HEK293 (cell line): ENCODE measurements around the gene PDGFB.

Experiments used
- CTCF ChIA-PET: fragments of 350-600 bp; formaldehyde crosslinking; extraction: SDS; loops from one replicate; lab custom pipeline; 2021; ENCODE audit warnings: antibody characterized with exemption; lab: Yijun Ruan, JAX
- POLR2A ChIA-PET: fragments of 300-600 bp; formaldehyde crosslinking; extraction: SDS; loops from one replicate; lab custom pipeline; 2020; ENCODE audit warnings: antibody characterized with exemption, inconsistent platforms; lab: Yijun Ruan, JAX
- H3K27ac ChIP-seq: fragments of 200-500 bp; sonication (Bioruptor generic); 2 replicates; pipeline ENCODE4 v1.5.1; 2014; ENCODE audit warnings: low read depth, low read length, control low read depth, inconsistent platforms; ENCODE audit errors: extremely low read depth
- H3K36me3 ChIP-seq, 2 experiments: fragments of 200-500 bp in 1 of 2; sonication (Bioruptor generic) in 1 of 2; 1 replicate in 1 of 2; 2 replicates in 1 of 2; pipeline ENCODE4 v1.5.1; 2014 to 2017; ENCODE audit warnings: inconsistent platforms in 2 of 2, low read length in 2 of 2; ENCODE audit not compliant: control insufficient read depth in 2 of 2, insufficient read depth in 1 of 2
- H3K4me1 ChIP-seq: fragments of 200-500 bp; sonication (Bioruptor generic); 2 replicates; pipeline ENCODE4 v1.5.1; 2014; ENCODE audit warnings: mild to moderate bottlenecking, low read length, inconsistent platforms; ENCODE audit not compliant: control insufficient read depth, insufficient read depth
- H3K4me3 ChIP-seq: 2 replicates; pipeline ENCODE4 v1.5.1; 2011; ENCODE audit warnings: low read depth, mild to moderate bottlenecking, control low read depth, low read length, moderate library complexity
- H3K9me3 ChIP-seq: fragments of 200-500 bp; sonication (Bioruptor generic); 2 replicates; pipeline ENCODE4 v1.5.1; 2014; ENCODE audit warnings: low read depth, low read length, inconsistent platforms; ENCODE audit not compliant: control insufficient read depth, insufficient read depth
- GLI2 ChIP-seq: fragments of 450-650 bp; formaldehyde crosslinking; IDR thresholded peaks from 2 replicates; pipeline ENCODE4; 2017; ENCODE audit warnings: missing biosample characterization, missing genetic modification characterization, low read depth, borderline replicate concordance
- KLF16 ChIP-seq: fragments of 450-650 bp; formaldehyde crosslinking; IDR thresholded peaks from 2 replicates; pipeline ENCODE4 v1.5.1; 2017; ENCODE audit warnings: missing biosample characterization, missing genetic modification characterization
- OVOL3 ChIP-seq: fragments of 450-650 bp; formaldehyde crosslinking; IDR thresholded peaks from 2 replicates; pipeline ENCODE4 v1.5.1; 2016; ENCODE audit warnings: missing biosample characterization, missing genetic modification characterization
- PRDM1 ChIP-seq: fragments of 450-650 bp; formaldehyde crosslinking; IDR thresholded peaks from 2 replicates; pipeline ENCODE4; 2016; ENCODE audit warnings: missing biosample characterization, missing genetic modification characterization
- PRDM6 ChIP-seq: fragments of 450-650 bp; formaldehyde crosslinking; IDR thresholded peaks from 2 replicates; pipeline ENCODE4 v1.5.1; 2017; ENCODE audit warnings: missing biosample characterization, missing genetic modification characterization
- SP3 ChIP-seq: fragments of 450-650 bp; formaldehyde crosslinking; IDR thresholded peaks from 2 replicates; pipeline ENCODE4 v1.5.1; 2016; ENCODE audit warnings: missing biosample characterization, missing genetic modification characterization
- ZBTB48 ChIP-seq: fragments of 450-650 bp; formaldehyde crosslinking; IDR thresholded peaks from 2 replicates; pipeline ENCODE4 v1.5.1; 2016; ENCODE audit warnings: missing biosample characterization, missing genetic modification characterization
- ZBTB6 ChIP-seq: fragments of 450-650 bp; formaldehyde crosslinking; IDR thresholded peaks from 2 replicates; pipeline ENCODE4 v1.5.1; 2017; ENCODE audit warnings: missing biosample characterization, missing genetic modification characterization
- ZBTB7A ChIP-seq: fragments of 450-650 bp; formaldehyde crosslinking; IDR thresholded peaks from 2 replicates; pipeline ENCODE4 v1.5.1; 2016; ENCODE audit warnings: low read depth, missing biosample characterization, missing genetic modification characterization
- ZBTB8A ChIP-seq: fragments of 450-650 bp; formaldehyde crosslinking; IDR thresholded peaks from 2 replicates; pipeline ENCODE4 v1.5.1; 2016; ENCODE audit warnings: missing biosample characterization, missing genetic modification characterization
- ZFP69B ChIP-seq: fragments of 450-650 bp; formaldehyde crosslinking; IDR thresholded peaks from 2 replicates; pipeline ENCODE4 v1.5.1; 2016; ENCODE audit warnings: missing biosample characterization, missing genetic modification characterization
- ZIC2 ChIP-seq: fragments of 450-650 bp; formaldehyde crosslinking; IDR thresholded peaks from 2 replicates; pipeline ENCODE4 v1.5.1; 2016; ENCODE audit warnings: missing biosample characterization, missing genetic modification characterization
- ZNF239 ChIP-seq: fragments of 450-650 bp; formaldehyde crosslinking; IDR thresholded peaks from 2 replicates; pipeline ENCODE4 v1.5.1; 2016; ENCODE audit warnings: missing biosample characterization, missing genetic modification characterization
- ZNF24 ChIP-seq: fragments of 450-650 bp; formaldehyde crosslinking; IDR thresholded peaks from 2 replicates; pipeline ENCODE4 v1.5.1; 2016; ENCODE audit warnings: missing biosample characterization, missing genetic modification characterization
- ZNF26 ChIP-seq: fragments of 450-650 bp; formaldehyde crosslinking; IDR thresholded peaks from 2 replicates; pipeline ENCODE4 v1.5.1; 2016; ENCODE audit warnings: missing biosample characterization, missing genetic modification characterization
- ZNF324 ChIP-seq: fragments of 450-650 bp; formaldehyde crosslinking; IDR thresholded peaks from 2 replicates; pipeline ENCODE4 v1.5.1; 2016; ENCODE audit warnings: missing biosample characterization, missing genetic modification characterization
- ZNF341 ChIP-seq: fragments of 450-650 bp; formaldehyde crosslinking; IDR thresholded peaks from 2 replicates; pipeline ENCODE4; 2016; ENCODE audit warnings: low read depth, missing biosample characterization, missing genetic modification characterization
- ZNF350 ChIP-seq: fragments of 450-650 bp; formaldehyde crosslinking; IDR thresholded peaks from 2 replicates; pipeline ENCODE4 v1.5.0; 2017; ENCODE audit warnings: missing biosample characterization, mild to moderate bottlenecking, missing genetic modification characterization
- ZNF398 ChIP-seq: fragments of 450-650 bp; formaldehyde crosslinking; IDR thresholded peaks from 2 replicates; pipeline ENCODE4 v1.5.1; 2017; ENCODE audit warnings: missing biosample characterization, missing genetic modification characterization
- ZNF449 ChIP-seq: fragments of 450-650 bp; formaldehyde crosslinking; IDR thresholded peaks from 2 replicates; pipeline ENCODE4 v1.5.1; 2017; ENCODE audit warnings: missing biosample characterization, mild to moderate bottlenecking, missing genetic modification characterization, moderate library complexity
- ZNF561 ChIP-seq: fragments of 450-650 bp; IDR thresholded peaks from 2 replicates; pipeline ENCODE4 v1.5.1; 2018; ENCODE audit warnings: missing biosample characterization, missing genetic modification characterization, borderline replicate concordance
- ZNF600 ChIP-seq: fragments of 450-650 bp; formaldehyde crosslinking; IDR thresholded peaks from 2 replicates; pipeline ENCODE4 v1.5.1; 2016; ENCODE audit warnings: missing biosample characterization, missing genetic modification characterization
- ZNF639 ChIP-seq: fragments of 450-650 bp; formaldehyde crosslinking; IDR thresholded peaks from 2 replicates; pipeline ENCODE4 v1.5.1; 2016; ENCODE audit warnings: missing biosample characterization, missing genetic modification characterization
- ZNF692 ChIP-seq: fragments of 450-650 bp; formaldehyde crosslinking; IDR thresholded peaks from 2 replicates; pipeline ENCODE4 v1.5.1; 2016; ENCODE audit warnings: missing biosample characterization, missing genetic modification characterization
- ZNF785 ChIP-seq: fragments of 450-650 bp; formaldehyde crosslinking; IDR thresholded peaks from 2 replicates; pipeline ENCODE4 v1.5.1; 2016; ENCODE audit warnings: missing biosample characterization, missing genetic modification characterization

Gene PDGFB

GRCh38 chr22:39291523-39291922, 46.7 kb upstream of the PDGFB start:
- H3K9me3 ChIP-seq: no peaks in the 10 kb centered on the region
- no peak overlapping the region for H3K4me3 ChIP-seq
- no peaks in the 10 kb centered on the region for H3K36me3 ChIP-seq
- TF ChIP-seq ZNF561 (tag by site-specific recombination) (no peak), ZNF26 (tag by site-specific recombination) (no peak), ZNF24 (tag by site-specific recombination) (no peak), ZBTB7A (tag by site-specific recombination) (no peak), ZNF600 (tag by site-specific recombination) (no peak), GLI2 (no peak), PRDM1 (no peak), ZNF785 (tag by site-specific recombination) (peak; percentile 67; the same call in 1 of the 2 replicates), ZNF398 (no peak), OVOL3 (no peak), ZNF449 (tag by site-specific recombination) (no peak), ZNF350 (tag by site-specific recombination) (no peak), ZNF239 (tag by site-specific recombination) (no peak), SP3 (tag by site-specific recombination) (no peak), ZBTB6 (tag by site-specific recombination) (peak; percentile 32; the same call in 1 of the 2 replicates), ZBTB8A (peak; percentile 69; the same call in 1 of the 2 replicates), PRDM6 (no peak)
- H3K27ac ChIP-seq: no peak overlapping the region
- ChIA-PET CTCF (interaction anchor here (0.6 to 1.4 kb wide), 9 partner anchors 10 to 120 kb away, joined by 3 to 5 read pairs (median 3); no protein-coding TSS in a partner anchor), POLR2A (interaction anchor here (0.6 to 1.9 kb wide), 2 partner anchors 20 to 27 kb away, joined by 4 to 10 read pairs; partner anchors contain the start of gene RPL3)
- H3K4me1 ChIP-seq: 0 out of 2 replicates have a peak, but pooled peaks cover 4% of the 10 kb centered on the region

GRCh38 chr22:39290724-39291161, 46.0 kb upstream of the PDGFB start:
- Histone ChIP-seq H3K4me3 (no peak overlapping the region), H3K36me3 (no peaks in the 10 kb centered on the region), H3K27ac (no peak overlapping the region), H3K9me3 (no peaks in the 10 kb centered on the region), H3K4me1 (0 out of 2 replicates have a peak, but pooled peaks cover 4% of the 10 kb centered on the region)
- ChIA-PET POLR2A (interaction anchor here (1.9 kb wide), 1 partner anchor 28 kb away, joined by 10 read pairs; the partner anchor contains the start of gene RPL3), CTCF (interaction anchor here (0.6 to 1.4 kb wide), 7 partner anchors 15 to 174 kb away, joined by 3 to 5 read pairs (median 4); no protein-coding TSS in a partner anchor)
- no peak for TF ChIP-seq ZNF341 (tag by site-specific recombination)
- TF ChIP-seq ZNF639 (tag by site-specific recombination): no peak
- peak; percentile 72 for TF ChIP-seq ZBTB48
- no peak for TF ChIP-seq ZNF24 (tag by site-specific recombination)
- peak; percentile 86 for TF ChIP-seq ZNF692 (tag by site-specific recombination)
- peak; percentile 95 for TF ChIP-seq ZFP69B (tag by site-specific recombination)
- TF ChIP-seq ZIC2 (tag by site-specific recombination): peak; percentile 43; the same call in 1 of the 2 replicates
- no peak for TF ChIP-seq KLF16 (tag by site-specific recombination)
- TF ChIP-seq ZNF324 (tag by site-specific recombination): no peak
